GM12891 (cell line): ENCODE measurements around the gene ZNF597.

Source experiments
- DNase-seq: peaks from one replicate; pipeline ENCODE4 v3.0.0; 2011; ENCODE audit warnings: low spot score; ENCODE audit not compliant: insufficient read length
- FAIRE-seq: peaks from 2 replicates; lab custom pipeline; 2011; peaks lifted over from hg19 to GRCh38; lab: Jason Lieb, UNC
- PAX5 ChIP-seq: IDR thresholded peaks from 2 replicates; pipeline ENCODE4 v1.6.1; 2011; ENCODE audit warnings: low read length, moderate library complexity, mild to moderate bottlenecking; ENCODE audit not compliant: insufficient read depth, severe bottlenecking
- POLR2A ChIP-seq: IDR thresholded peaks from 2 replicates; pipeline ENCODE4 v1.6.1; 2011; ENCODE audit warnings: low read depth, low read length, control low read depth
- POLR2AphosphoS5 ChIP-seq: IDR thresholded peaks from 2 replicates; pipeline ENCODE4 v1.6.1; 2011; ENCODE audit warnings: low read depth, low read length, control low read depth
- POU2F2 ChIP-seq: IDR thresholded peaks from 2 replicates; pipeline ENCODE4 v1.6.1; 2011; ENCODE audit warnings: low read depth, mild to moderate bottlenecking, control low read depth, low read length, moderate library complexity
- SPI1 ChIP-seq: IDR thresholded peaks from 2 replicates; pipeline ENCODE4 v1.6.1; 2011; ENCODE audit warnings: low read depth, low read length, control low read depth
- TAF1 ChIP-seq: IDR thresholded peaks from 2 replicates; pipeline ENCODE4 v1.6.1; 2011; ENCODE audit warnings: low read depth, low read length, control low read depth

ZNF597 gene

GRCh38 chr16:3467182-3467581 is 23.9 kb upstream of the ZNF597 start:
- DNase-seq (no peak), FAIRE-seq (no peak)
- no peak for TF ChIP-seq POLR2A
- TF ChIP-seq SPI1: no peak
- TF ChIP-seq POLR2AphosphoS5: no peak

- no peak for FAIRE-seq
- TF ChIP-seq TAF1: no peak
- no peak for TF ChIP-seq POU2F2
- no peak for TF ChIP-seq PAX5
- no peak for TF ChIP-seq POLR2A
- no peak for TF ChIP-seq SPI1
- no peak for TF ChIP-seq POLR2AphosphoS5
- DNase-seq: no peak
Measured at GRCh38 chr16:3465911-3466584, 22.7 kb upstream of the ZNF597 start.

- FAIRE-seq (no peak), DNase-seq (no peak)
- no peak for TF ChIP-seq POLR2AphosphoS5
- no peak for TF ChIP-seq SPI1
- TF ChIP-seq TAF1: no peak
- no peak for TF ChIP-seq PAX5
- no peak for TF ChIP-seq POLR2A
- TF ChIP-seq POU2F2: no peak
Measured at GRCh38 chr16:3465301-3465700, 22.0 kb upstream of the ZNF597 start.

DNA sequence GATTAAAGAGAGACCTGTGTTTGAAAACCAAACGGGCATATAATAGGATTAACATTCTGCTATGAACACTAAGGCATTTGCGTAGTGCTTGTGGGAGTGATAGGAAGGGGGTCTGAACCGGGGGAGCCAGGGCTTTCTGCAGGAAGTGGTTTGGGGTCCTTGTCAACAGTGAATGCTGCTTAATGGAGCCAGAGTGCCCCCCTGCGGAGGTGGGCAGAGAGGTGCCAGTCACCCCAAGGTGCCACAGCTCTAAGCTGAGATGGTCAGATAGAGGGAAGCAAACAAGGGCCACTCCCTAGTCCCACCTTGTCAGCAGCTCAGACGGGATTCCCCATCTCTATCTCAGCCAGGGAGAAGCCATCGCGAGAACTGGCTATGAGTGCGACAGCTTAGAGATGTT is 17.8 kb upstream of the ZNF597 start:
- DNase-seq (no peak), FAIRE-seq (peak; percentile 23)
- TF ChIP-seq TAF1 (no peak), POU2F2 (no peak), POLR2AphosphoS5 (no peak), SPI1 (no peak), POLR2A (no peak), PAX5 (no peak)

- no peak for FAIRE-seq
- no peak for DNase-seq
- TF ChIP-seq POLR2AphosphoS5 (no peak), SPI1 (no peak)
Measured at GRCh38 chr16:3460585-3460984, 17.3 kb upstream of the ZNF597 start.

DNA sequence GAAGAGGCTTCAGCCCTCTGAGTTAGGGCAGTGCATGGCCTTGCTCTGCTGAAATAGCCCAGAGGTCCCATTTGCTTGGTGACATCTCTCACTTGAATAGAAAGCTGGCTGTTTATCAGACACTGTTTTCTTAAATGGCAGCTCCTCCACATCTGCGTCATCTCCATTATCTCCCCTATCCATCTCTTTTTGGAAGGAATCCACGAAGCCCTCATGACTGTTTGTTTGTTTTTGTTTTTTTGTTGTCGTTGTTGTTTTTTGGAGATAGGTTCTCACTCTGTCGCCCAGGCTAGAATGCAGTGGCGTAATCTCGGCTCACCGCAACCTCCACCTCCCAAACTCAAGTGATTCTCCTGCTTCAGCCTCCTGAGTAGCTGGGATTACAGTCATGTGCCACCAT is 16.8 kb upstream of the ZNF597 start:
- FAIRE-seq (no peak), DNase-seq (no peak)
- TF ChIP-seq SPI1 (no peak), POU2F2 (no peak), PAX5 (no peak), TAF1 (no peak), POLR2A (no peak), POLR2AphosphoS5 (no peak)

- peak; percentile 68 for FAIRE-seq
- TF ChIP-seq PAX5 (no peak), POLR2A (no peak), POU2F2 (no peak), POLR2AphosphoS5 (no peak), TAF1 (no peak), SPI1 (no peak)
- no peak for DNase-seq
Measured at GRCh38 chr16:3459401-3460090, 16.2 kb upstream of the ZNF597 start.

- FAIRE-seq (peak; percentile 26), DNase-seq (no peak)
Measured at GRCh38 chr16:3458852-3459361, 15.6 kb upstream of the ZNF597 start.

DNA sequence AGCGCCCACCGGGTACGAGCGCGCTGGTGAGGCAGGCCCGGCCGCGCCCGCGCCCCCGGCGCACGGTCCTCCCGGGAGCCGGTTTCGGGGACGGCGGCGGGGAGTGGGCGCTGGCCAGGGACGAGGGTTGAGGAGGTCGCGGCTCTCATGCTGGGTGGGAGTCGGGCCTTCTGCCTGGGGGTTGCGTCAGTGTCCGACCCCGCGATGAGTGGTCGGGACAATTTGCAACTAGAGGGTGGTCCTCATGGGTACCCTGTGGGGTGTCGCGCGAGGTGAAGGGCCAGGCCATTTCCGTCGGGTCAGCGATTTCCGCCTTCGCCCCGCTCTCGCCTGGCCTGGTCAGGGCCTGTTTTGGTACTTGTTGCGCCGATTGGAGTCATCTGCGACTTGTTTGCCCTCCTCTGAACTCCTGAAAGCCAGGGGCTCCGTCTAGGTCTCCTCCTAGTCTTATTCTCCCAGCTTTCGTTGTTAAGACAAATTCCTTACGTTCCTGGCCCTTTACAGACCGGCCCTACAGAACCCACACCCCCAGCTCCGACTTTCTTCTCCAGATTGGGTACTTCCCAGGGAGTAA is 15.1 kb upstream of the ZNF597 start:
- peak; percentile 83 for FAIRE-seq
- TF ChIP-seq PAX5: no peak
- no peak for TF ChIP-seq POU2F2
- DNase-seq: no peak

More at GRCh38 chr16:3458852-3459361, 15.6 kb upstream of the ZNF597 start:
- TF ChIP-seq POLR2A (no peak), POLR2AphosphoS5 (no peak), PAX5 (no peak), SPI1 (no peak), POU2F2 (no peak), TAF1 (no peak)
